T-helper 1 cell treated with Interleukin-12 subunit alpha and Interleukin-12 subunit beta and Interleukin-4 antibody, amounts not matched to agents 30 μg/mL and 1 μg/mL, for 36 hours (primary cell): ENCODE results near the gene AFF2.

Experiments
- H3K27ac Mint-ChIP-seq: one replicate; pipeline ENCODE4 v1.8.0; 2021; ENCODE audit warnings: mild to moderate bottlenecking, mixed read lengths
- H3K27me3 Mint-ChIP-seq: one replicate; pipeline ENCODE4 v1.8.0; 2021; ENCODE audit warnings: low read depth, mixed read lengths
- H3K36me3 Mint-ChIP-seq: one replicate; pipeline ENCODE4 v1.8.0; 2021; ENCODE audit warnings: low read depth, mixed read lengths
- H3K4me1 Mint-ChIP-seq: one replicate; pipeline ENCODE4 v1.8.0; 2021; ENCODE audit warnings: low read depth, mixed read lengths
- H3K4me3 Mint-ChIP-seq: one replicate; pipeline ENCODE4 v1.8.0; 2021; ENCODE audit warnings: mild to moderate bottlenecking, moderate library complexity, mixed read lengths
- H3K9me3 Mint-ChIP-seq: one replicate; pipeline ENCODE4 v1.8.0; 2021; ENCODE audit warnings: mixed read lengths

Gene AFF2

GRCh38 chrX:148917441-148917840 is 417.0 kb downstream of the AFF2 start:
- H3K9me3 Mint-ChIP-seq, result no peaks in the 10 kb centered on the region
- H3K36me3 Mint-ChIP-seq, result no peaks in the 10 kb centered on the region
- H3K27ac Mint-ChIP-seq, result no peak overlapping the region
- no peaks in the 10 kb centered on the region for H3K27me3 Mint-ChIP-seq
- no peak overlapping the region for H3K4me3 Mint-ChIP-seq
- no peaks in the 10 kb centered on the region for H3K4me1 Mint-ChIP-seq

GRCh38 chrX:148923631-148924030 is 423.2 kb downstream of the AFF2 start:
- Mint-ChIP-seq H3K27me3 (no peaks in the 10 kb centered on the region), H3K27ac (no peak overlapping the region), H3K9me3 (no peaks in the 10 kb centered on the region), H3K4me3 (no peak overlapping the region), H3K4me1 (no peaks in the 10 kb centered on the region), H3K36me3 (no peaks in the 10 kb centered on the region)

- Mint-ChIP-seq H3K27me3 (no peaks in the 10 kb centered on the region), H3K4me1 (no peaks in the 10 kb centered on the region), H3K27ac (no peak overlapping the region), H3K4me3 (no peak overlapping the region), H3K9me3 (no peaks in the 10 kb centered on the region), H3K36me3 (no peaks in the 10 kb centered on the region)
Observed at GRCh38 chrX:148926371-148926770, 426.0 kb downstream of the AFF2 start.

GRCh38 chrX:148928811-148929210 is 428.4 kb downstream of the AFF2 start:
- Mint-ChIP-seq H3K9me3 (no peaks in the 10 kb centered on the region), H3K27me3 (no peaks in the 10 kb centered on the region), H3K27ac (no peak overlapping the region), H3K4me3 (no peak overlapping the region), H3K36me3 (no peaks in the 10 kb centered on the region), H3K4me1 (no peaks in the 10 kb centered on the region)

- no peaks in the 10 kb centered on the region for H3K36me3 Mint-ChIP-seq
- no peak overlapping the region for H3K27ac Mint-ChIP-seq
- no peak overlapping the region for H3K4me3 Mint-ChIP-seq
- no peaks in the 10 kb centered on the region for H3K4me1 Mint-ChIP-seq
- no peaks in the 10 kb centered on the region for H3K27me3 Mint-ChIP-seq
- H3K9me3 Mint-ChIP-seq, result no peaks in the 10 kb centered on the region
Observed at GRCh38 chrX:148929686-148930085, 429.3 kb downstream of the AFF2 start.

- Mint-ChIP-seq H3K36me3 (no peaks in the 10 kb centered on the region), H3K4me3 (no peak overlapping the region), H3K4me1 (no peaks in the 10 kb centered on the region), H3K27me3 (no peaks in the 10 kb centered on the region), H3K27ac (no peak overlapping the region), H3K9me3 (no peaks in the 10 kb centered on the region)
Observed at GRCh38 chrX:148930206-148930729, 429.9 kb downstream of the AFF2 start.

GRCh38 chrX:148933881-148934280 is 433.5 kb downstream of the AFF2 start:
- no peaks in the 10 kb centered on the region for H3K4me1 Mint-ChIP-seq
- no peak overlapping the region for H3K27ac Mint-ChIP-seq
- no peak overlapping the region for H3K4me3 Mint-ChIP-seq
- H3K27me3 Mint-ChIP-seq, result no peaks in the 10 kb centered on the region
- H3K36me3 Mint-ChIP-seq, result no peaks in the 10 kb centered on the region
- no peaks in the 10 kb centered on the region for H3K9me3 Mint-ChIP-seq

GRCh38 chrX:148938348-148938747 is 437.9 kb downstream of the AFF2 start:
- no peaks in the 10 kb centered on the region for H3K9me3 Mint-ChIP-seq
- no peak overlapping the region for H3K4me3 Mint-ChIP-seq
- no peak overlapping the region for H3K27ac Mint-ChIP-seq
- no peaks in the 10 kb centered on the region for H3K27me3 Mint-ChIP-seq
- H3K36me3 Mint-ChIP-seq, result no peaks in the 10 kb centered on the region
- no peaks in the 10 kb centered on the region for H3K4me1 Mint-ChIP-seq

GRCh38 chrX:148940411-148940996 is 440.1 kb downstream of the AFF2 start:
- H3K4me3 Mint-ChIP-seq, result no peak overlapping the region
- H3K36me3 Mint-ChIP-seq, result no peaks in the 10 kb centered on the region
- no peak overlapping the region for H3K27ac Mint-ChIP-seq
- H3K4me1 Mint-ChIP-seq, result no peaks in the 10 kb centered on the region
- H3K27me3 Mint-ChIP-seq, result no peaks in the 10 kb centered on the region
- H3K9me3 Mint-ChIP-seq, result no peaks in the 10 kb centered on the region

GRCh38 chrX:148942754-148943153 is 442.3 kb downstream of the AFF2 start:
- Mint-ChIP-seq H3K4me3 (no peak overlapping the region), H3K36me3 (no peaks in the 10 kb centered on the region), H3K27me3 (no peaks in the 10 kb centered on the region), H3K27ac (no peak overlapping the region), H3K9me3 (no peaks in the 10 kb centered on the region), H3K4me1 (no peaks in the 10 kb centered on the region)

GRCh38 chrX:148947399-148947975 is 447.1 kb downstream of the AFF2 start:
- H3K36me3 Mint-ChIP-seq, result no peaks in the 10 kb centered on the region
- no peaks in the 10 kb centered on the region for H3K9me3 Mint-ChIP-seq
- H3K27ac Mint-ChIP-seq, result no peak overlapping the region
- no peaks in the 10 kb centered on the region for H3K27me3 Mint-ChIP-seq
- no peaks in the 10 kb centered on the region for H3K4me1 Mint-ChIP-seq
- H3K4me3 Mint-ChIP-seq, result no peak overlapping the region

- Mint-ChIP-seq H3K4me3 (no peak overlapping the region), H3K27ac (no peak overlapping the region), H3K27me3 (no peaks in the 10 kb centered on the region), H3K36me3 (no peaks in the 10 kb centered on the region), H3K4me1 (no peaks in the 10 kb centered on the region), H3K9me3 (no peaks in the 10 kb centered on the region)
Observed at GRCh38 chrX:148956352-148956751, 455.9 kb downstream of the AFF2 start.

- no peaks in the 10 kb centered on the region for H3K27me3 Mint-ChIP-seq
- no peaks in the 10 kb centered on the region for H3K36me3 Mint-ChIP-seq
- H3K9me3 Mint-ChIP-seq, result no peaks in the 10 kb centered on the region
- H3K4me3 Mint-ChIP-seq, result no peak overlapping the region
- no peaks in the 10 kb centered on the region for H3K4me1 Mint-ChIP-seq
- H3K27ac Mint-ChIP-seq, result no peak overlapping the region
Observed at GRCh38 chrX:148958901-148959300, 458.5 kb downstream of the AFF2 start.

GRCh38 chrX:148960060-148960459 is 459.6 kb downstream of the AFF2 start:
- no peaks in the 10 kb centered on the region for H3K9me3 Mint-ChIP-seq
- H3K27ac Mint-ChIP-seq, result no peak overlapping the region
- no peaks in the 10 kb centered on the region for H3K36me3 Mint-ChIP-seq
- H3K27me3 Mint-ChIP-seq, result no peaks in the 10 kb centered on the region
- H3K4me1 Mint-ChIP-seq, result no peaks in the 10 kb centered on the region
- no peak overlapping the region for H3K4me3 Mint-ChIP-seq

GRCh38 chrX:148961985-148962384 is 461.6 kb downstream of the AFF2 start:
- Mint-ChIP-seq H3K9me3 (no peaks in the 10 kb centered on the region), H3K36me3 (no peaks in the 10 kb centered on the region), H3K27ac (no peak overlapping the region), H3K4me3 (no peak overlapping the region), H3K4me1 (no peaks in the 10 kb centered on the region), H3K27me3 (no peaks in the 10 kb centered on the region)
